ENCODE results near the gene PTPRF.
A peak's percentile ranks its signal among the peaks of the same experiment; 100 is the strongest.
"Not testable (repeated sequence)": the region's sequence is repeated elsewhere in the genome, so short reads cannot be mapped to it uniquely, and the experiment has no call there.

Gene PTPRF

GRCh38 chr1:43530483-43531106 is at the start of gene PTPRF:
TSS of gene PTPRF (plus strand) at chr1:43530883. CDS start at chr1:43545076, 14,193 bp downstream.
- H3K4me3 ChIP-seq (ENCODE audit: low read length): peak within 1 kb of the TSS; percentile 73
- peaks cover 38% of the 10 kb centered on the region for H3K4me1 ChIP-seq (ENCODE audit: control insufficient read depth, insufficient read depth, low read length)
- no peaks in the 10 kb centered on the region for H3K27me3 ChIP-seq (ENCODE audit: control insufficient read depth, insufficient read depth, low read length)
- no peaks in the 10 kb centered on the region for H3K9me3 ChIP-seq (ENCODE audit: control insufficient read depth, low read length)
- peak within 1 kb of the TSS; percentile 76 for H3K9ac ChIP-seq (ENCODE audit: low read length)
- no peaks in the 10 kb centered on the region for H3K36me3 ChIP-seq (ENCODE audit: control insufficient read depth, insufficient read depth, low read length)

- no peaks in the 10 kb centered on the region for H3K27me3 ChIP-seq (ENCODE audit: control insufficient read depth, insufficient read depth, low read length)
- no peak overlapping the region for H3K4me3 ChIP-seq (ENCODE audit: low read length)
- no peaks in the 10 kb centered on the region for H3K4me1 ChIP-seq (ENCODE audit: control insufficient read depth, insufficient read depth, low read length)
- H3K9ac ChIP-seq (ENCODE audit: low read length): no peak overlapping the region
- H3K36me3 ChIP-seq (ENCODE audit: control insufficient read depth, insufficient read depth, low read length): no peaks in the 10 kb centered on the region
- no peaks in the 10 kb centered on the region for H3K9me3 ChIP-seq (ENCODE audit: control insufficient read depth, low read length)
Observed at GRCh38 chr1:43481491-43481890, 49.2 kb upstream of the PTPRF start.

- no peaks in the 10 kb centered on the region for H3K4me1 ChIP-seq (ENCODE audit: control insufficient read depth, insufficient read depth, low read length)
- H3K9ac ChIP-seq (ENCODE audit: low read length): no peak overlapping the region
- no peaks in the 10 kb centered on the region for H3K9me3 ChIP-seq (ENCODE audit: control insufficient read depth, low read length)
- H3K27me3 ChIP-seq (ENCODE audit: control insufficient read depth, insufficient read depth, low read length): no peaks in the 10 kb centered on the region
- no peaks in the 10 kb centered on the region for H3K36me3 ChIP-seq (ENCODE audit: control insufficient read depth, insufficient read depth, low read length)
- no peak overlapping the region for H3K4me3 ChIP-seq (ENCODE audit: low read length)
Observed at GRCh38 chr1:43482215-43482614, 48.5 kb upstream of the PTPRF start.

- Histone ChIP-seq H3K4me1 (ENCODE audit: control insufficient read depth, insufficient read depth, low read length) (no peaks in the 10 kb centered on the region), H3K9me3 (ENCODE audit: control insufficient read depth, low read length) (no peaks in the 10 kb centered on the region), H3K4me3 (ENCODE audit: low read length) (no peak overlapping the region), H3K27me3 (ENCODE audit: control insufficient read depth, insufficient read depth, low read length) (no peaks in the 10 kb centered on the region), H3K9ac (ENCODE audit: low read length) (no peak overlapping the region), H3K36me3 (ENCODE audit: control insufficient read depth, insufficient read depth, low read length) (no peaks in the 10 kb centered on the region)
Observed at GRCh38 chr1:43484367-43484766, 46.3 kb upstream of the PTPRF start.

GRCh38 chr1:43488165-43488564 is 42.5 kb upstream of the PTPRF start:
- no peaks in the 10 kb centered on the region for H3K9me3 ChIP-seq (ENCODE audit: control insufficient read depth, low read length)
- no peak overlapping the region for H3K9ac ChIP-seq (ENCODE audit: low read length)
- H3K4me1 ChIP-seq (ENCODE audit: control insufficient read depth, insufficient read depth, low read length): no peaks in the 10 kb centered on the region
- no peaks in the 10 kb centered on the region for H3K36me3 ChIP-seq (ENCODE audit: control insufficient read depth, insufficient read depth, low read length)
- no peaks in the 10 kb centered on the region for H3K27me3 ChIP-seq (ENCODE audit: control insufficient read depth, insufficient read depth, low read length)
- H3K4me3 ChIP-seq (ENCODE audit: low read length): no peak overlapping the region

- Histone ChIP-seq H3K4me3 (ENCODE audit: low read length) (no peak overlapping the region), H3K4me1 (ENCODE audit: control insufficient read depth, insufficient read depth, low read length) (no peaks in the 10 kb centered on the region), H3K36me3 (ENCODE audit: control insufficient read depth, insufficient read depth, low read length) (no peaks in the 10 kb centered on the region), H3K9me3 (ENCODE audit: control insufficient read depth, low read length) (no peaks in the 10 kb centered on the region), H3K9ac (ENCODE audit: low read length) (no peak overlapping the region), H3K27me3 (ENCODE audit: control insufficient read depth, insufficient read depth, low read length) (no peaks in the 10 kb centered on the region)
Observed at GRCh38 chr1:43491061-43491460, 39.6 kb upstream of the PTPRF start.

- Histone ChIP-seq H3K9ac (ENCODE audit: low read length) (no peak overlapping the region), H3K4me3 (ENCODE audit: low read length) (no peak overlapping the region), H3K9me3 (ENCODE audit: control insufficient read depth, low read length) (no peaks in the 10 kb centered on the region), H3K27me3 (ENCODE audit: control insufficient read depth, insufficient read depth, low read length) (no peaks in the 10 kb centered on the region), H3K4me1 (ENCODE audit: control insufficient read depth, insufficient read depth, low read length) (no peaks in the 10 kb centered on the region), H3K36me3 (ENCODE audit: control insufficient read depth, insufficient read depth, low read length) (no peaks in the 10 kb centered on the region)
Observed at GRCh38 chr1:43492826-43493225, 37.9 kb upstream of the PTPRF start.

- no peaks in the 10 kb centered on the region for H3K4me1 ChIP-seq (ENCODE audit: control insufficient read depth, insufficient read depth, low read length)
Observed at GRCh38 chr1:43493661-43494450, 36.8 kb upstream of the PTPRF start.

GRCh38 chr1:43495204-43495603 is 35.5 kb upstream of the PTPRF start:
- no peaks in the 10 kb centered on the region for H3K4me1 ChIP-seq (ENCODE audit: control insufficient read depth, insufficient read depth, low read length)
- H3K36me3 ChIP-seq (ENCODE audit: control insufficient read depth, insufficient read depth, low read length): no peaks in the 10 kb centered on the region
- no peak overlapping the region for H3K9ac ChIP-seq (ENCODE audit: low read length)
- H3K4me3 ChIP-seq (ENCODE audit: low read length): no peak overlapping the region
- no peaks in the 10 kb centered on the region for H3K27me3 ChIP-seq (ENCODE audit: control insufficient read depth, insufficient read depth, low read length)
- H3K9me3 ChIP-seq (ENCODE audit: control insufficient read depth, low read length): no peaks in the 10 kb centered on the region

More at GRCh38 chr1:43493661-43494450, 36.8 kb upstream of the PTPRF start:
- Histone ChIP-seq H3K27me3 (ENCODE audit: control insufficient read depth, insufficient read depth, low read length) (no peaks in the 10 kb centered on the region), H3K4me3 (ENCODE audit: low read length) (no peak overlapping the region), H3K9me3 (ENCODE audit: control insufficient read depth, low read length) (no peaks in the 10 kb centered on the region), H3K36me3 (ENCODE audit: control insufficient read depth, insufficient read depth, low read length) (no peaks in the 10 kb centered on the region), H3K9ac (ENCODE audit: low read length) (no peak overlapping the region)

GRCh38 chr1:43499898-43500297 is 30.8 kb upstream of the PTPRF start:
- H3K4me3 ChIP-seq (ENCODE audit: low read length): no peak overlapping the region
- no peaks in the 10 kb centered on the region for H3K4me1 ChIP-seq (ENCODE audit: control insufficient read depth, insufficient read depth, low read length)
- no peaks in the 10 kb centered on the region for H3K27me3 ChIP-seq (ENCODE audit: control insufficient read depth, insufficient read depth, low read length)
- H3K9ac ChIP-seq (ENCODE audit: low read length): no peak overlapping the region
- H3K9me3 ChIP-seq (ENCODE audit: control insufficient read depth, low read length): no peaks in the 10 kb centered on the region
- H3K36me3 ChIP-seq (ENCODE audit: control insufficient read depth, insufficient read depth, low read length): no peaks in the 10 kb centered on the region

GRCh38 chr1:43501806-43502205 is 28.9 kb upstream of the PTPRF start:
- H3K9ac ChIP-seq (ENCODE audit: low read length); H3K27me3 ChIP-seq (ENCODE audit: control insufficient read depth, insufficient read depth, low read length); H3K4me3 ChIP-seq (ENCODE audit: low read length); H3K4me1 ChIP-seq (ENCODE audit: control insufficient read depth, insufficient read depth, low read length); H3K36me3 ChIP-seq (ENCODE audit: control insufficient read depth, insufficient read depth, low read length); H3K9me3 ChIP-seq (ENCODE audit: control insufficient read depth, low read length): not testable (repeated sequence)

GRCh38 chr1:43503534-43503933 is 27.1 kb upstream of the PTPRF start:
- Histone ChIP-seq H3K4me1 (ENCODE audit: control insufficient read depth, insufficient read depth, low read length) (no peaks in the 10 kb centered on the region), H3K36me3 (ENCODE audit: control insufficient read depth, insufficient read depth, low read length) (no peaks in the 10 kb centered on the region), H3K4me3 (ENCODE audit: low read length) (no peak overlapping the region), H3K9ac (ENCODE audit: low read length) (no peak overlapping the region), H3K27me3 (ENCODE audit: control insufficient read depth, insufficient read depth, low read length) (no peaks in the 10 kb centered on the region), H3K9me3 (ENCODE audit: control insufficient read depth, low read length) (no peaks in the 10 kb centered on the region)
